C4-2B (cell line): ENCODE data around the gene ADAM19.
"Not testable (repeated sequence)": the region's sequence is repeated elsewhere in the genome, so short reads cannot be mapped to it uniquely, and the experiment has no call there.

Experiments used
- H3K27ac ChIP-seq: fragments of 450-650 bp; 2 replicates; pipeline ENCODE4 v1.5.1; 2017
- CTCF ChIP-seq: fragments of 450-650 bp; conservative IDR thresholded peaks from 2 replicates; pipeline ENCODE4 v1.5.1; 2017; ENCODE audit warnings: mild to moderate bottlenecking
- ZFX ChIP-seq: fragments of 450-650 bp; IDR thresholded peaks from 2 replicates; pipeline ENCODE4 v1.6.1; 2017

Gene ADAM19

GRCh38 chr5:157491471-157491995, 84.0 kb downstream of the ADAM19 start:
- no peak overlapping the region for H3K27ac ChIP-seq
- no peak for TF ChIP-seq ZFX
- no peak for TF ChIP-seq CTCF

- no peak for TF ChIP-seq ZFX
- TF ChIP-seq CTCF: no peak
- no peak overlapping the region for H3K27ac ChIP-seq
Measured at GRCh38 chr5:157487358-157487757, 88.2 kb downstream of the ADAM19 start.

- TF ChIP-seq ZFX (no peak), CTCF (no peak)
- H3K27ac ChIP-seq: no peak overlapping the region
Measured at GRCh38 chr5:157486861-157487260, 88.7 kb downstream of the ADAM19 start.

- no peak overlapping the region for H3K27ac ChIP-seq
- TF ChIP-seq CTCF (no peak), ZFX (no peak)
Measured at GRCh38 chr5:157486221-157486681, 89.3 kb downstream of the ADAM19 start.

- no peak for TF ChIP-seq CTCF
- no peak for TF ChIP-seq ZFX
- H3K27ac ChIP-seq: no peak overlapping the region
Measured at GRCh38 chr5:157485811-157486210, 89.8 kb downstream of the ADAM19 start.

GRCh38 chr5:157485340-157485739, 90.2 kb downstream of the ADAM19 start:
- no peak for TF ChIP-seq ZFX
- TF ChIP-seq CTCF: no peak
- H3K27ac ChIP-seq: no peak overlapping the region

GRCh38 chr5:157484768-157485167, 90.8 kb downstream of the ADAM19 start:
- H3K27ac ChIP-seq: no peak overlapping the region
- no peak for TF ChIP-seq ZFX
- TF ChIP-seq CTCF: no peak

GRCh38 chr5:157482702-157483101, 92.9 kb downstream of the ADAM19 start:
- not testable (repeated sequence) for H3K27ac ChIP-seq
